Erythroblast (primary cell): ENCODE measurements around the gene ING3.

Experiments
- DNase-seq, 2 experiments: peaks; one replicate each; lab custom pipeline; 2025; lab: John Stamatoyannopoulos, UW
- GATA1 ChIP-seq: IDR thresholded peaks from 2 replicates; pipeline ENCODE4 v1.6.1; 2011; ENCODE audit warnings: low read depth, mild to moderate bottlenecking, control low read depth, low read length, moderate library complexity
- POLR2A ChIP-seq: IDR thresholded peaks from 2 replicates; pipeline ENCODE4 v1.6.1; 2011; ENCODE audit warnings: mild to moderate bottlenecking, low read length

The ING3 gene

DNA sequence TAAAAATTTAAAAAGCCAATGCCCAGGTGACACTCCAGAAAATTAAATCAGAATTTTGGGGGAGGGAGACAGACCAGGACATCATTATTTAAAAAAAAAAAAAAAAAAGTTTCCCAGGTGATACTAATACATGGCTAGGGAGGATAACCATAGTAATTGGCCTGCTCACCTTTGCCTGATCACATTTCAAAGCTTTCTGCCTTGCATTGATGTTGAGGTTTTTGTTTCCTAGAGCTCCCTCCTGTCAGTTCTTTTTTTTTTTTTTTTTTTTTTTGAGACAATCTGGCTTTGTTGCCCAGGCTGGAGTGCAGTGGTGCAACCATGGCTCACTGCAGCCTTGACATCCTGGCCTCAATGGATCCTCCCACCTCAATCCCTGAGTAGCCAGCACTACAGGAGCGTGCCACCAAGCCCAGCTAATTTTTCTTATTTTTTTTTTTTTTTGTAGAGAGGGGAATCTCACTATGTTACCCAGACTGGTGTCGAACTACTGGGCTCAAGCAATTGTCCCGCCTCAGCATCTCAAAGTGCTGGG lies 76.1 kb downstream of the ING3 start:
- TF ChIP-seq POLR2A (no peak), GATA1 (no peak)
- no peak for DNase-seq
